ENCODE data around the gene CDH12. TPM values are rescaled to one million over a fixed set of nuclear protein-coding genes. Genes with fewer than 3 reads are reported as not detected.
"Not testable (repeated sequence)": the region's sequence is repeated elsewhere in the genome, so short reads cannot be mapped to it uniquely, and the experiment has no call there.

The CDH12 gene
- total RNA-seq, 1 donor from 2014 or later = not detected

GRCh38 chr5:22779499-22779898 is 73.6 kb downstream of the CDH12 start:
- ATAC-seq = no peak
- intact Hi-C loops (cut with DNase I) = no loop called here

DNA sequence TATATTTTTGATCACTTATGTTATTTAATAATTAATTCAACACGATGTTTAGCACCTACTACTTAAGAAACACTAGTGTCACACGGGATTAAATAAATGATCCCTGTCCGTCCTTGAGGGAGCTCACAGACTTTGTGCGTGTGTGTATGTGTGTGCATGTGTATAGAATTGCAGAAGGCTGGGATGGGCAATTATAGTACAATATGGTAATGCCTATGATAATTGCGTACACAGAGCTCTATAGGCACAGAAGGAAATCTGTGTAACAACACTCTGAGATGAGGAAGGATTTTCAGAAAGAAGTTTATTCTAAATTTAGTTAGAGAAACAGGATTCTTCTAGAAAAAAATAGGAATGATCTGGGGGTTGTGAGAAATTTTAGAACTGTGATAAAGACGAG is 76.9 kb downstream of the CDH12 start:
- no peak for DNase-seq (ENCODE audit: low spot score)
- intact Hi-C loops (cut with DNase I) = no loop called here
- no peak for ATAC-seq

More at GRCh38 chr5:22779499-22779898, 73.6 kb downstream of the CDH12 start:
- no peak for DNase-seq (ENCODE audit: low spot score)

DNA sequence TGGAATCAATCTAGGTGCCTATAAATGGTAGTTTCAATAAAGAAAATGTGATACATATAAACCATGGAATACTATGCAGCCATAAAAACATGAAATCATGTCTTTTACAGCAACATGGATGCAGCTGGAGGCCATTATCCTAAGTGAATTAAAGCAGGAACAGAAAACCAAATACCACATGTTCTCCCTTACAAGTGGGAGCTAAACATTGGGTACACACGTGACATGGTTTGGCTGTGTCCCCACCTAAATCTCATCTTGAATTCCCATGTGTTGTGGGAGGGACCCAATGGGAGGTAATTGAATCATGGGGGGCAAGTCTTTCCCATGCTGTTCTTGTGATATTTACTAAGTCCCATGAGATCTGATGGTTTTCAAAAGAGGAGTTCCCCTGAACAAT is 78.9 kb downstream of the CDH12 start:
- ATAC-seq; DNase-seq (ENCODE audit: low spot score); intact Hi-C loops (cut with DNase I): not testable (repeated sequence)

- no peak for DNase-seq (ENCODE audit: low spot score)
- no peak for ATAC-seq
- intact Hi-C loops (cut with DNase I) = no loop called here
These were observed 88.4 kb downstream of the CDH12 start for GRCh38 chr5:22764736-22765135.

DNA sequence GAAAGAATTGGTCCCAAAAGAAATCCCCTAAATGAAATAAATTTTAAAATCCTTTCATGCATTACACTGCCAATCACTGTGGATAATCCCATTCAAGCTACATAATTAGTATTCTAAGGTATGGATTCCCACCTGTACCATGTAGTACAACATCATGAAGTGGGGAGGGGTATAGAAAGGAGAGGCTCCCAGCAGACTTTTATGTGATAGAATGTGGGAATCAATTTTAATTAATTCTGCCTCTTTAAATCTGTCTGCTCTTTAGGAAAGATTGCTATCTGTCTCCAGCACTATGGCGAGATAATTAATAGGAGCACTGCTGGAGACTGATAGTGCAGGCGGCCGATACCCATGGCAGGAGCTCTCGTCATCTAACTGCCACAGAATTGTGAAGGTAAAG is 95.4 kb downstream of the CDH12 start:
- ATAC-seq = no peak
- no peak for DNase-seq (ENCODE audit: low spot score)
- intact Hi-C loops (cut with DNase I) = no loop called here

DNA sequence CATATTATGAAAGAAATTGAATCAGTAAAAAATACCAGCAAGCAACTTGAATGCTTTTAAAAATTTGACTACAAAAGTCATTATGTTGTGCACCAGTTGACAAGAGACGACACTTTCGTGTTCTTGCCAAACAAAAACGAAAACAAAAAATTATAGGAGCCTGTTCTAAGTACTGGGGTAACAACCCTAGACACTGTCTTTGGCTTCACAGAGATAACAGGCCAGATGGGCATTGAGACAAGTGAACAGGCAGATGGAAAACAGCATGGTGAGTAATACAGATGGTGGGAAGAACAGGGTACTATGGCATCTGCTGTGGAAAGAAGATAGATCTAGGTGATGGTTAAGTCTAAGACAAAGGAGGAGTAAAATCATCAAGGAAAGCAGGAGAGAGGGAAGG is 99.0 kb downstream of the CDH12 start:
- intact Hi-C loops (cut with DNase I) = loop anchor here (2.0 kb wide), 1 partner anchor 61 kb away; no protein-coding TSS in a partner anchor
- ATAC-seq (no peak), DNase-seq (ENCODE audit: low spot score) (no peak)

GRCh38 chr5:22751536-22751935 is 101.6 kb downstream of the CDH12 start:
- no peak for DNase-seq (ENCODE audit: low spot score)
- intact Hi-C loops (cut with DNase I) = no loop called here
- no peak for ATAC-seq

GRCh38 chr5:22736443-22737003 is 116.6 kb downstream of the CDH12 start:
- intact Hi-C loops (cut with DNase I) = no loop called here
- ATAC-seq (no peak), DNase-seq (ENCODE audit: low spot score) (no peak)

DNA sequence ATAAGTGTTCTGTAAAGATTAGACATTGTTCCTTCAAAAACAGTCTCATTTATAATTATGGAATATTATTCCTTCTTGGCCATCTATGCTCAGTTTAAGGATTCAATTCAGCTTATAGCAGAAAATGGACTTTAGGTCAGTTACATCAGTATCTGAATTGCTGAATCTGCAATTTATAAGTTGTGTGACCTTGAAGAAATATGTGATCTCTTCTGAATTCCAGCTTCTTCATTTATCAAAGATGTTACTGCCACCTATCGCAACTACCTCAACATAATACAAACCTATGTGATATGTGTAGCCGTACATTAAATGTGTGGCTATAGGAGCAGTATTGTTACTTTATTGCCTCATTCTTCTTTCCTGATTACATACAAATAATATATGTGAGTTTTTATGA is 118.2 kb downstream of the CDH12 start:
- no peak for ATAC-seq
- intact Hi-C loops (cut with DNase I) = no loop called here
- no peak for DNase-seq (ENCODE audit: low spot score)

DNA sequence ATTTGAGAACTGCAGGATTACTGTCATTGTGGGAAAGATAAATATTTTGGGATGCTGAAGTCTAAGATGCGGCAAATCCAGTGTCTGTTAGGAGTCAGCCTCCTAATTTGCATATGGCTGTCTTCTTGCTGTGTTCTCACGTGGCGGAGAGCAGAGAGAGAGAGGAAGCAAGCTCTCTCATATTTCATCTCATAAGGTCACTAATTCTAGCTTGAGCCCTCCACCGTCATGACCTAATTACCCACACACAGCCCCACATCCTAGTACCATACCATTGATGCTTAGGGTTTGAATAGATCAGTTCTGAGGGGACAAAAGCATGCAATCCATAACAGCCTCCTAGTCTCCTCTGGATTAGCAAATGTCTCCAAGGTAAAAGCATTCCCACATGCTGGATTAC is 124.5 kb downstream of the CDH12 start:
- DNase-seq (ENCODE audit: low spot score) (no peak), ATAC-seq (no peak)
- intact Hi-C loops (cut with DNase I) = no loop called here

- intact Hi-C loops (cut with DNase I) = no loop called here
- ATAC-seq (no peak), DNase-seq (ENCODE audit: low spot score) (no peak)
These were observed 130.7 kb downstream of the CDH12 start for GRCh38 chr5:22722491-22722890.

GRCh38 chr5:22722056-22722455 is 131.1 kb downstream of the CDH12 start:
- DNase-seq (ENCODE audit: low spot score) (no peak), ATAC-seq (no peak)
- intact Hi-C loops (cut with DNase I) = no loop called here

DNA sequence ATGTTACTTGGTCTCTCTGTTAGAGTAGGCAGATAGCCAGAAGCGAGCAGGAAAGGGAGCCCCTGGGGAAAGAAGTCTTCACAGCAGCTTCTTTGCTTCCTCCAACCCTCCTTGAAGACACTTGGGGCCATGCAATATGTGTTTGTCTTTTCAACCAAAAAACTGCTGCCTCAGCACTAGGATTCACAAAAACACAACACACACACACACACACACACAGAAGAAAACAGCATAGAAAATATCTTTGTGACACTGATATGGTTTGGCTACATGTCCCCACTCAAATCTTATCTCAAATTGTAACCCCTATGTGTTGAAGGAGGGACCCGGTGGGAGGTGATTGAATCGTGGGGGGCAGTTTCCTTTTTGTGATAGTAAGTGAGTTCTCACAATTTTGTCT is 133.3 kb downstream of the CDH12 start:
- ATAC-seq = no peak
- intact Hi-C loops (cut with DNase I) = no loop called here
- DNase-seq (ENCODE audit: low spot score) = no peak

DNA sequence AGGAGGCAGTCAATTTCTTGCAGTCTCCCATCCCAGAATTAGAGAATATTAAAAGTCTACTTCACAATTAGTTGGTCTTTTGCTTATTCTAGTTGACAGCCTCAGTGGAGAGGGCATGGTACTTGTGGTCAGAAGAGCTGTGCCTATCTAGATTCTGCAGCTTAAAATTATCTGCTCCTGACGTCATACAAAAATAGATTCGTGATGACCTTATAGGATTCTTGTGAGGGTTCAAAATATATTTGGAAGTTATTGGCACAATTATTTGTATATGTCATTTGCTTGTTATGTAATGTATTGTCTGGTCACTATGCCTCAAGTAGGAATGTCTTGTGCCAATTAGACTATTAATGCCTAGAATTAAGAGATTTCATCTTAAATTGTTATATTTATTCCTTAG is 142.5 kb downstream of the CDH12 start:
- DNase-seq (ENCODE audit: low spot score) (no peak), ATAC-seq (no peak)
- intact Hi-C loops (cut with DNase I) = no loop called here

- intact Hi-C loops (cut with DNase I) = no loop called here
- DNase-seq (ENCODE audit: low spot score) (no peak), ATAC-seq (no peak)
These were observed 143.4 kb downstream of the CDH12 start for GRCh38 chr5:22709743-22710142.

DNA sequence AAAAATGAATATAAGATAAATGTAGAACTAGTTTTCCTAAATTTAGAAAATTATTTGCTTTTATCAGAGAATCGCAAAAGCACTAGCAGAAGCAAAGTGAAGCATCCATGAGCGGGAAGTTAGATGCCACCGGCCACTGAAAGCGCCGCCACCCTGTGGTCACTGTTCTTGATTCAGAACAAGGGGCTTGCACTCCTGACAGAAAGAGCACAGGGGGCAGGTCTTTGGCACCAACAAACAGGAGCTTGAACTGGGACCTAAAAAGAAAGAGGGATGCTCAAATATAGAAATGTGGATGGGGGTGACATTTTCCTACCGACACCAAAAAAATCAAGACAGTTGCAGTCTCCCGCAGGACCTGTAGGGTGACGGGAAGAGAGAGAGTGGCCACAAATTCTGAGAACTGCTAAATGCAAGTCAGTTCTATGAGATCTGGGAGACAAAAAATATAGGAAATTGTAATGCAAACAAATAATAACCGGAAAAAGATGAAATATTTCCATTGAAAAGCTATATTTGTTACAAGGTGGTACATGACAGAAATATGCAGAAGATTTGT is 144.3 kb downstream of the CDH12 start:
- DNase-seq (ENCODE audit: low spot score) = no peak
- ATAC-seq = no peak
- intact Hi-C loops (cut with DNase I) = no loop called here

- no peak for DNase-seq (ENCODE audit: low spot score)
- intact Hi-C loops (cut with DNase I) = no loop called here
- ATAC-seq = no peak
These were observed 146.2 kb downstream of the CDH12 start for GRCh38 chr5:22706901-22707300.

GRCh38 chr5:22699319-22699718 is 153.8 kb downstream of the CDH12 start:
- ATAC-seq (no peak), DNase-seq (ENCODE audit: low spot score) (no peak)
- intact Hi-C loops (cut with DNase I) = no loop called here

- DNase-seq (ENCODE audit: low spot score) = no peak
- intact Hi-C loops (cut with DNase I) = loop anchor here (2.0 kb wide), 1 partner anchor 62 kb away; no protein-coding TSS in a partner anchor
- ATAC-seq = no peak
These were observed 160.0 kb downstream of the CDH12 start for GRCh38 chr5:22693121-22693520.

GRCh38 chr5:22683050-22683449 is 170.1 kb downstream of the CDH12 start:
- DNase-seq (ENCODE audit: low spot score) (no peak), ATAC-seq (no peak)
- intact Hi-C loops (cut with DNase I) = no loop called here

- intact Hi-C loops (cut with DNase I) = no loop called here
- DNase-seq (ENCODE audit: low spot score) (no peak), ATAC-seq (no peak)
These were observed 174.3 kb downstream of the CDH12 start for GRCh38 chr5:22678886-22679285.
